Panc1 (cell line): Measurements from ENCODE around the gene TMEM238L. TPM values are rescaled to one million over a fixed set of nuclear protein-coding genes. Genes with fewer than 3 reads are reported as not detected.

Source experiments
- ATAC-seq: fragments of 200-7000 bp; cut with Tn5 transposase; 2 replicates; pipeline ENCODE4 v1.9.1; 2020; ENCODE audit warnings: mild to moderate bottlenecking, moderate library complexity
- BruUV-seq: library from RNA; stranded (reverse); fragments of 400-500 nt; replicated peaks from 2 replicates; lab custom pipeline; 2021; lab: Mats Ljungman, UMichigan
- CTCF ChIA-PET: fragments of 300-600 bp; sonication (Branson Sonifier 250); formaldehyde crosslinking; loops from one replicate; lab custom pipeline; 2022; ENCODE audit warnings: antibody characterized with exemption; lab: Charles Lee
- POLR2A ChIA-PET: fragments of 300-600 bp; sonication (Branson Sonifier 250); formaldehyde crosslinking; loops from one replicate; lab custom pipeline; 2022; ENCODE audit warnings: antibody characterized with exemption; lab: Charles Lee
- DNase-seq: peaks from one replicate; pipeline ENCODE4 v3.0.0-alpha.2; 2010; ENCODE audit warnings: low read depth, low spot score
- H3K27ac ChIP-seq: 2 replicates; pipeline ENCODE4 v1.5.1; 2011; ENCODE audit warnings: mild to moderate bottlenecking, low read length, inconsistent platforms
- H3K27me3 ChIP-seq: fragments of 200-500 bp; sonication (Bioruptor generic); 2 replicates; pipeline ENCODE4 v1.6.0; 2014; ENCODE audit warnings: low read length, inconsistent platforms; ENCODE audit not compliant: control insufficient read depth, insufficient read depth
- H3K36me3 ChIP-seq: fragments of 200-500 bp; sonication (Bioruptor generic); 2 replicates; pipeline ENCODE4 v1.5.1; 2014; ENCODE audit warnings: inconsistent platforms, mild to moderate bottlenecking, low read length, moderate library complexity; ENCODE audit not compliant: control insufficient read depth, insufficient read depth
- H3K4me1 ChIP-seq: 2 replicates; pipeline ENCODE4 v1.5.1; 2011; ENCODE audit warnings: inconsistent platforms, mild to moderate bottlenecking, low read length, moderate library complexity; ENCODE audit not compliant: control insufficient read depth, insufficient read depth
- H3K4me3 ChIP-seq, 2 experiments: 2 replicates each; pipeline ENCODE4 v1.5.1; 2011 to 2012; ENCODE audit warnings: low read depth in 2 of 2, low read length in 2 of 2, mild to moderate bottlenecking in 2 of 2, inconsistent platforms in 1 of 2, moderate library complexity in 1 of 2
- H3K9me3 ChIP-seq: fragments of 200-500 bp; sonication (Bioruptor generic); 2 replicates; pipeline ENCODE4 v1.5.1; 2014; ENCODE audit warnings: low read depth, mild to moderate bottlenecking, inconsistent platforms, low read length, moderate library complexity; ENCODE audit not compliant: control insufficient read depth, insufficient read depth
- POLR2AphosphoS5 ChIP-seq: IDR thresholded peaks from 2 replicates; pipeline ENCODE4 v1.6.1; 2012; ENCODE audit warnings: mild to moderate bottlenecking, low read depth, low read length, moderate library complexity
- REST ChIP-seq, 2 experiments: IDR thresholded peaks; 2 replicates each; pipeline ENCODE4 v1.6.1; 2011 to 2012; ENCODE audit warnings: low read depth in 2 of 2, control low read depth in 1 of 2, low read length in 1 of 2, mild to moderate bottlenecking in 1 of 2, moderate library complexity in 1 of 2; ENCODE audit not compliant: insufficient read depth in 1 of 2
- SIN3A ChIP-seq: IDR thresholded peaks from 2 replicates; pipeline ENCODE4 v1.6.1; 2012; ENCODE audit warnings: low read depth, mild to moderate bottlenecking, low read length, moderate library complexity, borderline replicate concordance; ENCODE audit not compliant: insufficient read depth
- TCF7L2 ChIP-seq: IDR thresholded peaks from 2 replicates; pipeline ENCODE4 v1.6.1; 2011; ENCODE audit warnings: mild to moderate bottlenecking, low read depth, low read length, inconsistent platforms
- in situ Hi-C: cut with HindIII; loops from 2 replicates; pipeline ENCODE4 v1.10.0; 2016; ENCODE audit warnings: low sequenced_read_pairs, low pct_unique_long_range_greater_than_20kb
- intact Hi-C: fragments of 100-400 bp; cut with micrococcal nuclease; formaldehyde crosslinking; loops from one replicate; pipeline ENCODE4 v1.10.0; 2022; ENCODE audit not compliant: unreplicated experiment
- total RNA-seq: library from RNA; stranded (reverse); gene quantifications from one replicate; pipeline ENCODE4 v1.2.1, GENCODE V29; 2021; ENCODE audit not compliant: unreplicated experiment
- TF ChIP-seq, protein P1 (sequence below): fragments of 450-650 bp; IDR thresholded peaks from 2 replicates; pipeline ENCODE4 v1.5.1; 2017; ENCODE audit warnings: mild to moderate bottlenecking

Gene TMEM238L
- total RNA-seq, 1 experiment from 2014 or later, result not detected

GRCh38 chr17:10752696-10753095 lies 51.2 kb downstream of the TMEM238L start:
- Histone ChIP-seq H3K27me3 (no peaks in the 10 kb centered on the region), H3K27ac (no peak overlapping the region), H3K4me3 (no peak overlapping the region), H3K4me1 (no peaks in the 10 kb centered on the region; the same call in 1 of the 2 replicates), H3K9me3 (no peaks in the 10 kb centered on the region), H3K36me3 (no peaks in the 10 kb centered on the region)
- in situ Hi-C loops, result no loop called here
- CTCF ChIA-PET, result no interaction called here
- POLR2A ChIA-PET, result no interaction called here
- intact Hi-C loops, result no loop called here
- DNase-seq, result no peak
- no peak for ATAC-seq
- BruUV-seq, result no TSS peak
- TF ChIP-seq, protein P1, sequence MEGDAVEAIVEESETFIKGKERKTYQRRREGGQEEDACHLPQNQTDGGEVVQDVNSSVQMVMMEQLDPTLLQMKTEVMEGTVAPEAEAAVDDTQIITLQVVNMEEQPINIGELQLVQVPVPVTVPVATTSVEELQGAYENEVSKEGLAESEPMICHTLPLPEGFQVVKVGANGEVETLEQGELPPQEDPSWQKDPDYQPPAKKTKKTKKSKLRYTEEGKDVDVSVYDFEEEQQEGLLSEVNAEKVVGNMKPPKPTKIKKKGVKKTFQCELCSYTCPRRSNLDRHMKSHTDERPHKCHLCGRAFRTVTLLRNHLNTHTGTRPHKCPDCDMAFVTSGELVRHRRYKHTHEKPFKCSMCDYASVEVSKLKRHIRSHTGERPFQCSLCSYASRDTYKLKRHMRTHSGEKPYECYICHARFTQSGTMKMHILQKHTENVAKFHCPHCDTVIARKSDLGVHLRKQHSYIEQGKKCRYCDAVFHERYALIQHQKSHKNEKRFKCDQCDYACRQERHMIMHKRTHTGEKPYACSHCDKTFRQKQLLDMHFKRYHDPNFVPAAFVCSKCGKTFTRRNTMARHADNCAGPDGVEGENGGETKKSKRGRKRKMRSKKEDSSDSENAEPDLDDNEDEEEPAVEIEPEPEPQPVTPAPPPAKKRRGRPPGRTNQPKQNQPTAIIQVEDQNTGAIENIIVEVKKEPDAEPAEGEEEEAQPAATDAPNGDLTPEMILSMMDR, result no peak
- TF ChIP-seq TCF7L2 (no peak), POLR2AphosphoS5 (no peak), SIN3A (no peak), REST (IDR thresholded peaks at IDR 0.05; ENCODE audit: insufficient read depth in 1 of 2, low read depth in 2 of 2, low read length in 1 of 2) (no peak)

DNA sequence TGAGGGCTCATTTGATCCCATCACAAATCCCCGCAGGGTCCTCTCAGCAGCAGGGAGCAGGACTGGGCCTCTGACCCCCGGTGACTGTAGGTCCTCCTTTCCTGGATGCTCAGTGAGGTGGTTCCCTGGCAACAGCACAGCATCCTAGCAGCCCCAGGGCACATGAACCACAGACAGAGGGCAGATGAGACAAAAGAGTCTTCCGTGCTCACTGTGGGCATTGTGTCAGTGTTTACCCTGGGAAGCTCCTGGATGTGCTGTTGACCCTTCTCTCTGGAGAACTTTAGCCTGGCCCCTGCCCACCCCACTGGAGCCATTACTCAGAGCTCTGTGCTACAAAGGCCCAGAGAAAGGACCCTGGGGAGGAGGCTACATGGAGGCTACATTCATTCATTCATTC lies 52.3 kb downstream of the TMEM238L start:
- Histone ChIP-seq H3K27ac (no peak overlapping the region), H3K4me1 (no peaks in the 10 kb centered on the region; the same call in 1 of the 2 replicates), H3K36me3 (no peaks in the 10 kb centered on the region), H3K4me3 (no peak overlapping the region), H3K9me3 (no peaks in the 10 kb centered on the region), H3K27me3 (no peaks in the 10 kb centered on the region)
- BruUV-seq, result no TSS peak
- TF ChIP-seq SIN3A (no peak), TCF7L2 (no peak), POLR2AphosphoS5 (no peak), REST (IDR thresholded peaks at IDR 0.05; ENCODE audit: insufficient read depth in 1 of 2, low read depth in 2 of 2, low read length in 1 of 2) (no peak)
- TF ChIP-seq, protein P1, result no peak
- ChIA-PET CTCF (no interaction called here), POLR2A (no interaction called here)
- no peak for ATAC-seq
- DNase-seq, result no peak
- intact Hi-C loops, result no loop called here
- in situ Hi-C loops, result no loop called here
